ENCODE results near the gene ZNF646.
"Not testable (repeated sequence)": the region's sequence is repeated elsewhere in the genome, so short reads cannot be mapped to it uniquely, and the experiment has no call there.

ZNF646 gene

GRCh38 chr16:31084584-31085302 lies 10.5 kb downstream of the ZNF646 start:
- FAIRE-seq = no peak

GRCh38 chr16:31085411-31085810 lies 11.2 kb downstream of the ZNF646 start:
- FAIRE-seq = no peak

GRCh38 chr16:31085873-31086628 lies 11.8 kb downstream of the ZNF646 start:
- no peak for FAIRE-seq

GRCh38 chr16:31086629-31086906 lies 12.3 kb downstream of the ZNF646 start:
- no peak for FAIRE-seq

- no peak for FAIRE-seq
These were observed 13.3 kb downstream of the ZNF646 start for GRCh38 chr16:31087481-31087880.

- no peak for FAIRE-seq
These were observed 13.7 kb downstream of the ZNF646 start for GRCh38 chr16:31087971-31088370.

GRCh38 chr16:31088459-31089183 lies 14.4 kb downstream of the ZNF646 start, which contains the start of gene PRSS53:
Gene PRSS53 (minus strand): TSS chr16:31088943. CDS start chr16:31088809, 134 bp downstream.
- no peak for FAIRE-seq

GRCh38 chr16:31089199-31089598 lies 15.0 kb downstream of the ZNF646 start:
- no peak for FAIRE-seq

- FAIRE-seq = no peak
These were observed 16.3 kb downstream of the ZNF646 start for GRCh38 chr16:31090540-31090939.

- FAIRE-seq = no peak
These were observed 18.1 kb downstream of the ZNF646 start for GRCh38 chr16:31092330-31092729.

GRCh38 chr16:31093132-31093703 lies 19.0 kb downstream of the ZNF646 start:
- no peak for FAIRE-seq

- FAIRE-seq = no peak
These were observed 19.8 kb downstream of the ZNF646 start for GRCh38 chr16:31094088-31094423.

- FAIRE-seq = no peak
These were observed 20.4 kb downstream of the ZNF646 start, which contains the start of gene VKORC1 for GRCh38 chr16:31094424-31095120. Gene VKORC1 (minus strand): TSS chr16:31094797. CDS start chr16:31094729, 68 bp downstream.

GRCh38 chr16:31099860-31100638 lies 25.8 kb downstream of the ZNF646 start:
- no peak for FAIRE-seq

- not testable (repeated sequence) for FAIRE-seq
These were observed 26.8 kb downstream of the ZNF646 start for GRCh38 chr16:31100876-31101641.

- FAIRE-seq = no peak
These were observed 31.5 kb downstream of the ZNF646 start for GRCh38 chr16:31105677-31106213.

- FAIRE-seq = no peak
These were observed 32.6 kb downstream of the ZNF646 start for GRCh38 chr16:31106509-31107464.

- no peak for FAIRE-seq
These were observed 33.2 kb downstream of the ZNF646 start for GRCh38 chr16:31107465-31107867.

- FAIRE-seq = no peak
These were observed 34.0 kb downstream of the ZNF646 start, which contains the start of gene BCKDK for GRCh38 chr16:31108035-31108793. Gene BCKDK (plus strand): TSS chr16:31108386. CDS start chr16:31109224, 838 bp downstream.
